Breast epithelium (tissue), 3 donors: ENCODE results near the gene VPS16.
"Not testable (repeated sequence)": the region's sequence is repeated elsewhere in the genome, so short reads cannot be mapped to it uniquely, and the experiment has no call there.

Experiments used
- POLR2A ChIP-seq: fragments of 450-650 bp; IDR thresholded peaks from one replicate; pipeline ENCODE4 v1.6.1; 2016; ENCODE audit warnings: antibody characterized with exemption, mild to moderate bottlenecking, moderate library complexity
- POLR2AphosphoS5 ChIP-seq, 3 donors: sonication (generic); formaldehyde crosslinking; IDR thresholded peaks; one replicate each; pipeline ENCODE4 v1.6.1; 2017; ENCODE audit warnings: antibody characterized with exemption in 3 of 3
- TF ChIP-seq, protein P1 (sequence below), 3 donors: fragments of 450-650 bp; IDR thresholded peaks; one replicate each; pipeline ENCODE4 v1.5.1; 2016 to 2017; ENCODE audit warnings: antibody characterized with exemption in 3 of 3, mild to moderate bottlenecking in 3 of 3, moderate library complexity in 3 of 3

DNA sequence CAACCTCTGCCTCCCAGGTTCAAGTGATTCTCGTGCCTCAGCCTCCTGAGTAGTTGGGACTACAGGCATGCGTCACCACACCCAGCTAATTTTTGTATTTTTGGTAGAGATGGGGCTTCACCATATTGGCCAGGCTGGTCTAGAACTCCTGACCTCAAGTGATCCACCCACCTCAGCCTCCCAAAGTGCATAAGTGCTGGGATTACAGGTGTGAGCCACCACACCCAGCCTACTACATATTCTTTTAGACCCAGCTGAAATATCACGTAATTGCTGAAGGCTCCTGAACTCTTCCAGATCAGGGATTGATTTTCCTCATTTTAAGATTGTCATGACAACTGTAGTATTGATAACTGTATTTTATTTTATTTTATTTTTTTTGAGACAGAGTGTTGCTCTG is 54.6 kb downstream of the VPS16 start:
- not testable (repeated sequence) for TF ChIP-seq POLR2A; POLR2AphosphoS5 (IDR thresholded peaks at IDR 0.05)
- TF ChIP-seq, protein P1, sequence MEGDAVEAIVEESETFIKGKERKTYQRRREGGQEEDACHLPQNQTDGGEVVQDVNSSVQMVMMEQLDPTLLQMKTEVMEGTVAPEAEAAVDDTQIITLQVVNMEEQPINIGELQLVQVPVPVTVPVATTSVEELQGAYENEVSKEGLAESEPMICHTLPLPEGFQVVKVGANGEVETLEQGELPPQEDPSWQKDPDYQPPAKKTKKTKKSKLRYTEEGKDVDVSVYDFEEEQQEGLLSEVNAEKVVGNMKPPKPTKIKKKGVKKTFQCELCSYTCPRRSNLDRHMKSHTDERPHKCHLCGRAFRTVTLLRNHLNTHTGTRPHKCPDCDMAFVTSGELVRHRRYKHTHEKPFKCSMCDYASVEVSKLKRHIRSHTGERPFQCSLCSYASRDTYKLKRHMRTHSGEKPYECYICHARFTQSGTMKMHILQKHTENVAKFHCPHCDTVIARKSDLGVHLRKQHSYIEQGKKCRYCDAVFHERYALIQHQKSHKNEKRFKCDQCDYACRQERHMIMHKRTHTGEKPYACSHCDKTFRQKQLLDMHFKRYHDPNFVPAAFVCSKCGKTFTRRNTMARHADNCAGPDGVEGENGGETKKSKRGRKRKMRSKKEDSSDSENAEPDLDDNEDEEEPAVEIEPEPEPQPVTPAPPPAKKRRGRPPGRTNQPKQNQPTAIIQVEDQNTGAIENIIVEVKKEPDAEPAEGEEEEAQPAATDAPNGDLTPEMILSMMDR (IDR thresholded peaks at IDR 0.05), result not testable (repeated sequence)
